PC-3 (cell line): ENCODE data around the gene ART4. TPM values are rescaled to one million over a fixed set of nuclear protein-coding genes. Genes with fewer than 3 reads are reported as not detected.

Experiments used
- ATAC-seq: fragments of 200-7000 bp; cut with Tn5 transposase; 2 replicates; pipeline ENCODE4 v1.9.1; 2020; ENCODE audit warnings: mild to moderate bottlenecking, moderate library complexity
- BruUV-seq: library from RNA; stranded (reverse); fragments of 400-500 nt; replicated peaks from 2 replicates; lab custom pipeline; 2021; lab: Mats Ljungman, UMichigan
- CTCF ChIA-PET: fragments of 300-600 bp; sonication (Branson Sonifier 250); formaldehyde crosslinking; loops from one replicate; lab custom pipeline; 2022; ENCODE audit warnings: antibody characterized with exemption; lab: Charles Lee
- POLR2A ChIA-PET: fragments of 300-600 bp; sonication (Branson Sonifier 250); formaldehyde crosslinking; loops from one replicate; lab custom pipeline; 2022; ENCODE audit warnings: antibody characterized with exemption; ENCODE audit not compliant: unreplicated experiment; lab: Charles Lee
- DNase-seq: peaks from one replicate; pipeline ENCODE4 v3.0.0-alpha.2; 2015
- H2AFZ ChIP-seq: fragments of 300-600 bp; sonication (generic); 2 replicates; pipeline ENCODE4 v1.6.0; 2016; ENCODE audit warnings: antibody characterized with exemption, low read length
- H3F3A ChIP-seq: fragments of 300-600 bp; sonication (generic); one replicate; pipeline ENCODE4 v1.6.0; 2017; ENCODE audit warnings: antibody characterized with exemption, low read length, control low read depth, mild to moderate bottlenecking; ENCODE audit not compliant: unreplicated experiment
- H3K27ac ChIP-seq: fragments of 300-600 bp; sonication (generic); 2 replicates; pipeline ENCODE4 v1.5.1; 2016; ENCODE audit warnings: mild to moderate bottlenecking, low read length
- H3K27me3 ChIP-seq: fragments of 300-600 bp; sonication (generic); 2 replicates; pipeline ENCODE4 v1.6.1; 2016; ENCODE audit warnings: low read length, mixed read lengths
- H3K36me3 ChIP-seq: fragments of 300-600 bp; sonication (generic); 2 replicates; pipeline ENCODE4 v1.6.1; 2016; ENCODE audit warnings: low read depth, mixed run types, low read length, mixed read lengths
- H3K4me1 ChIP-seq: fragments of 300-600 bp; sonication (generic); 2 replicates; pipeline ENCODE4 v1.5.1; 2016; ENCODE audit warnings: low read length; ENCODE audit not compliant: insufficient read depth
- H3K4me2 ChIP-seq: fragments of 300-600 bp; sonication (generic); 2 replicates; pipeline ENCODE4 v1.6.0; 2016; ENCODE audit warnings: low read length
- H3K4me3 ChIP-seq: fragments of 300-600 bp; sonication (generic); 2 replicates; pipeline ENCODE4 v1.5.1; 2016; ENCODE audit warnings: mild to moderate bottlenecking, low read length, mixed read lengths
- H3K79me2 ChIP-seq: fragments of 300-600 bp; sonication (generic); 2 replicates; pipeline ENCODE4 v1.6.1; 2017; ENCODE audit warnings: low read length, mixed read lengths
- H3K9ac ChIP-seq: fragments of 300-600 bp; sonication (generic); 2 replicates; pipeline ENCODE4 v1.6.0; 2016; ENCODE audit warnings: mild to moderate bottlenecking, low read length
- H3K9me2 ChIP-seq: fragments of 300-600 bp; sonication (generic); replicated peaks from 2 replicates; pipeline ENCODE4 v1.6.1; 2016; ENCODE audit warnings: mixed run types, low read length, mixed read lengths
- H3K9me3 ChIP-seq: fragments of 300-600 bp; sonication (generic); 2 replicates; pipeline ENCODE4 v1.6.1; 2016; ENCODE audit warnings: low read length, mixed read lengths
- H4K20me1 ChIP-seq: fragments of 300-600 bp; sonication (generic); 2 replicates; pipeline ENCODE4 v1.6.1; 2016; ENCODE audit warnings: low read length, mixed read lengths
- EZH2 ChIP-seq: fragments of 300-600 bp; sonication (generic); IDR thresholded peaks from one replicate; pipeline ENCODE4 v1.6.1; 2017; ENCODE audit warnings: antibody characterized with exemption, mild to moderate bottlenecking, low read length; ENCODE audit not compliant: unreplicated experiment
- EZH2phosphoT487 ChIP-seq: fragments of 300-600 bp; sonication (generic); IDR thresholded peaks from 2 replicates; pipeline ENCODE4 v1.6.1; 2018; ENCODE audit warnings: mild to moderate bottlenecking, antibody characterized with exemption, low read length, borderline replicate concordance
- intact Hi-C: fragments of 100-400 bp; cut with micrococcal nuclease; formaldehyde crosslinking; loops from 2 replicates; pipeline ENCODE4 v1.9.0; 2023
- total RNA-seq: library from RNA; depleted of rRNA; stranded (reverse); fragments of >200 nt; gene quantifications from 2 replicates; pipeline ENCODE4 v1.2.3, GENCODE V29; 2014
- TF ChIP-seq, protein P1 (sequence below): fragments of 300-600 bp; sonication (generic); conservative IDR thresholded peaks from 2 replicates; pipeline ENCODE4 v1.5.1; 2017; ENCODE audit warnings: antibody characterized with exemption, low read depth, mild to moderate bottlenecking, low read length

ART4 gene
- total RNA-seq, 1 experiment from 2014 or later = not detected

DNA sequence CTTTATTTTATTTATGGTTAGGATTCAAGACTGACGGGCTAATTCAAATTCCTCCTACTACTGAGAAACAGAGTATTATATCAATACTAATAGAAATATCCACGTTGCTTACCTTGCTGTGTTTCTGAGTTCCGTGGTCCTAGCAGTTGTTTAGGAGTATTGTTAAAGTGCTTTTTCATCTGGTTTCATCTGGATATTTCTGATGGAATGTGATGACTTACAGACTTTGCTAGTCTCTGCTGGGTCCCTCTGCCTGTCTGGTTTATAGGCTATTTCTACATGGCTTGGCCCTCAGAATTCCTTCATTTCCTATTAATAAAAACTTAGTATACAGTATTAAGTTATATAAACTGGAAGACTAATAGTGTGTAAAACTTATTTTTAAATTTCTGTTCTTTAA is 29.3 kb downstream of the ART4 start, which contains the start of gene SMCO3:
TSS of gene SMCO3 (minus strand) at position 169 of the 400 bp plus-strand sequence. CDS start 7,502 bp downstream, outside the sequence.
- Histone ChIP-seq H3K4me3 (no peak within 1 kb of the TSS), H3K9me3 (no peaks in the 10 kb centered on the region), H3K27ac (no peak within 1 kb of the TSS), H3K9me2 (no peaks in the 10 kb centered on the region), H3K36me3 (no peaks in the 10 kb centered on the region), H3F3A (no peaks in the 10 kb centered on the region), H3K9ac (no peak within 1 kb of the TSS), H3K27me3 (no peaks in the 10 kb centered on the region), H2AFZ (no peak within 1 kb of the TSS), H3K79me2 (no peaks in the 10 kb centered on the region), H3K4me2 (no peak within 1 kb of the TSS), H4K20me1 (no peaks in the 10 kb centered on the region), H3K4me1 (no peaks in the 10 kb centered on the region)
- CTCF ChIA-PET = no interaction called here
- ATAC-seq = no peak
- POLR2A ChIA-PET = no interaction called here
- intact Hi-C loops = loop anchor here (5.0 kb wide), 1 partner anchor 408 kb away; the partner anchor contains the start of gene RERG
- no peak for DNase-seq
- BruUV-seq = no TSS peak
- TF ChIP-seq EZH2phosphoT487 = no peak
- no peak for TF ChIP-seq EZH2
- TF ChIP-seq, protein P1, sequence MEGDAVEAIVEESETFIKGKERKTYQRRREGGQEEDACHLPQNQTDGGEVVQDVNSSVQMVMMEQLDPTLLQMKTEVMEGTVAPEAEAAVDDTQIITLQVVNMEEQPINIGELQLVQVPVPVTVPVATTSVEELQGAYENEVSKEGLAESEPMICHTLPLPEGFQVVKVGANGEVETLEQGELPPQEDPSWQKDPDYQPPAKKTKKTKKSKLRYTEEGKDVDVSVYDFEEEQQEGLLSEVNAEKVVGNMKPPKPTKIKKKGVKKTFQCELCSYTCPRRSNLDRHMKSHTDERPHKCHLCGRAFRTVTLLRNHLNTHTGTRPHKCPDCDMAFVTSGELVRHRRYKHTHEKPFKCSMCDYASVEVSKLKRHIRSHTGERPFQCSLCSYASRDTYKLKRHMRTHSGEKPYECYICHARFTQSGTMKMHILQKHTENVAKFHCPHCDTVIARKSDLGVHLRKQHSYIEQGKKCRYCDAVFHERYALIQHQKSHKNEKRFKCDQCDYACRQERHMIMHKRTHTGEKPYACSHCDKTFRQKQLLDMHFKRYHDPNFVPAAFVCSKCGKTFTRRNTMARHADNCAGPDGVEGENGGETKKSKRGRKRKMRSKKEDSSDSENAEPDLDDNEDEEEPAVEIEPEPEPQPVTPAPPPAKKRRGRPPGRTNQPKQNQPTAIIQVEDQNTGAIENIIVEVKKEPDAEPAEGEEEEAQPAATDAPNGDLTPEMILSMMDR = no peak

DNA sequence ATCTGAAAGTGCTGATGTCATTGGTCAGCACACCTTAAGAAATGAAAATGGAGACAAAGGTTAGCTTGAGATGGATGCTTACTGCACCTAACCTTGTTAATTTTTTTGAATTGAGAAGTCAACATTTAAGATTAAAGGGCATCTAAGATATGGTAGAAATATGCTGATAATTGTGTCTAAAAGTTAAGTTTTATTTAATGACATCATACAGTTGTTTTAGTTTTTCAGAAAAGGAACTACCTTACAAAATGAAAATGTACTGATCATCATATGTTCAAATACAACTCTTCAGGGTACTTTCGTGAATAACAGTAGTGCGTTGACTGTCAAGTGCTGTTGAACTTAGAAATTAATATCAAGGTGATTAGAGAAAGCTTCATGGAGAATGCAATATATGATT is 31.8 kb downstream of the ART4 start:
- H3K9ac ChIP-seq = no peak overlapping the region

More for the DNA sequence above, 31.8 kb downstream of the ART4 start:
- ChIA-PET CTCF (no interaction called here), POLR2A (no interaction called here)
- intact Hi-C loops = loop anchor here (1.0 to 5.0 kb wide), 3 partner anchors 33 to 411 kb away; partner anchors contain the start of gene RERG
- H3K4me2 ChIP-seq = no peak overlapping the region
- H3K9me2 ChIP-seq = no peaks in the 10 kb centered on the region
- H2AFZ ChIP-seq = no peak overlapping the region
- H3K4me3 ChIP-seq = no peak overlapping the region
- H3K4me1 ChIP-seq = no peaks in the 10 kb centered on the region
- H3K36me3 ChIP-seq = no peaks in the 10 kb centered on the region
- DNase-seq = no peak
- H3F3A ChIP-seq = no peaks in the 10 kb centered on the region
- ATAC-seq = no peak
- H3K27ac ChIP-seq = no peak overlapping the region
- no peaks in the 10 kb centered on the region for H3K79me2 ChIP-seq
- H3K9me3 ChIP-seq = no peaks in the 10 kb centered on the region
- TF ChIP-seq EZH2phosphoT487 (no peak), EZH2 (no peak)
- TF ChIP-seq, protein P1 = no peak
- H4K20me1 ChIP-seq = no peaks in the 10 kb centered on the region
- no TSS peak for BruUV-seq
- H3K27me3 ChIP-seq = no peaks in the 10 kb centered on the region
